IMR-90 (cell line): ENCODE measurements around the gene MRPS33. TPM values are rescaled to one million over a fixed set of nuclear protein-coding genes. Genes with fewer than 3 reads are reported as not detected.

ENCODE experiments used
- ATAC-seq: fragments of 200-7000 bp; cut with Tn5 transposase; 2 replicates; pipeline ENCODE4 v1.9.1; 2020; ENCODE audit warnings: low read depth, mild to moderate bottlenecking, moderate library complexity
- BruUV-seq: library from RNA; stranded (reverse); fragments of 400-500 nt; replicated peaks from 2 replicates; lab custom pipeline; 2021; lab: Mats Ljungman, UMichigan
- CTCF ChIA-PET: fragments of 300-600 bp; formaldehyde crosslinking; extraction: SDS; loops from one replicate; lab custom pipeline; 2021; ENCODE audit warnings: antibody characterized with exemption; lab: Yijun Ruan, JAX
- POLR2A ChIA-PET: fragments of 300-600 bp; sonication (Branson Sonifier 250); formaldehyde crosslinking; loops from one replicate; lab custom pipeline; 2022; ENCODE audit warnings: antibody characterized with exemption; ENCODE audit not compliant: unreplicated experiment; lab: Charles Lee
- DNase-seq: peaks from one replicate; pipeline ENCODE4 v3.0.0; 2013
- H2AFZ ChIP-seq: replicated peaks from 2 replicates; pipeline ENCODE3; 2013; ENCODE audit warnings: low read length, mild to moderate bottlenecking; ENCODE audit not compliant: poor library complexity
- H2AK5ac ChIP-seq: 2 replicates; pipeline ENCODE4 v1.6.1; 2013; ENCODE audit warnings: low read depth, low read length, inconsistent platforms
- H2AK9ac ChIP-seq: replicated peaks from 2 replicates; pipeline ENCODE3; 2013; ENCODE audit warnings: mild to moderate bottlenecking, low read depth, low read length, moderate library complexity; ENCODE audit not compliant: poor library complexity
- H2BK120ac ChIP-seq: 2 replicates; pipeline ENCODE4 v1.6.1; 2013; ENCODE audit warnings: low read depth, low read length, inconsistent platforms
- H2BK15ac ChIP-seq: 3 replicates; pipeline ENCODE4 v1.6.1; 2013; ENCODE audit warnings: low read depth, low read length, inconsistent platforms
- H2BK20ac ChIP-seq: 2 replicates; pipeline ENCODE4 v1.6.1; 2013; ENCODE audit warnings: low read depth, mild to moderate bottlenecking, inconsistent platforms, low read length, moderate library complexity
- H2BK5ac ChIP-seq: 2 replicates; pipeline ENCODE4 v1.6.1; 2013; ENCODE audit warnings: mild to moderate bottlenecking, low read depth, low read length, inconsistent platforms; ENCODE audit not compliant: poor library complexity, severe bottlenecking
- H3K14ac ChIP-seq: replicated peaks from 2 replicates; pipeline ENCODE4 v1.6.1; 2013; ENCODE audit warnings: low read depth, low read length, inconsistent platforms
- H3K18ac ChIP-seq: 2 replicates; pipeline ENCODE4 v1.6.1; 2013; ENCODE audit warnings: low read depth, low read length, control low read depth
- H3K23ac ChIP-seq: 2 replicates; pipeline ENCODE4 v1.6.1; 2013; ENCODE audit warnings: low read depth, low read length, inconsistent platforms
- H3K27ac ChIP-seq: 2 replicates; pipeline ENCODE4 v1.5.1; 2013; ENCODE audit warnings: mild to moderate bottlenecking, control low read depth, low read length; ENCODE audit not compliant: insufficient read depth
- H3K27me3 ChIP-seq: 2 replicates; pipeline ENCODE4 v1.6.1; 2013; ENCODE audit warnings: low read length; ENCODE audit not compliant: control insufficient read depth, insufficient read depth
- H3K36me3 ChIP-seq: 2 replicates; pipeline ENCODE4 v1.6.1; 2013; ENCODE audit warnings: low read length, mixed read lengths; ENCODE audit not compliant: control insufficient read depth, insufficient read depth
- H3K4ac ChIP-seq: 2 replicates; pipeline ENCODE4 v1.6.1; 2013; ENCODE audit warnings: low read depth, low read length, inconsistent platforms
- H3K4me1 ChIP-seq: 2 replicates; pipeline ENCODE4 v1.6.1; 2013; ENCODE audit warnings: low read length, mixed read lengths; ENCODE audit not compliant: control insufficient read depth, insufficient read depth
- H3K4me2 ChIP-seq: 2 replicates; pipeline ENCODE4 v1.6.1; 2013; ENCODE audit warnings: low read depth, mild to moderate bottlenecking, control low read depth, low read length, moderate library complexity
- H3K4me3 ChIP-seq: 2 replicates; pipeline ENCODE4 v1.5.1; 2013; ENCODE audit warnings: low read depth, mild to moderate bottlenecking, control low read depth, low read length, moderate library complexity; ENCODE audit not compliant: insufficient read depth
- H3K56ac ChIP-seq: 2 replicates; pipeline ENCODE4 v1.6.1; 2013; ENCODE audit warnings: low read length, inconsistent platforms; ENCODE audit not compliant: insufficient read depth; ENCODE audit errors: extremely low read depth
- H3K79me1 ChIP-seq, 2 experiments: 2 replicates each; pipeline ENCODE4 v1.6.1; 2013; ENCODE audit warnings: low read length in 2 of 2, inconsistent platforms in 1 of 2, low read depth in 1 of 2
- H3K9ac ChIP-seq: 2 replicates; pipeline ENCODE4 v1.6.1; 2013; ENCODE audit warnings: low read depth, low read length, control low read depth
- H3K9me1 ChIP-seq: 2 replicates; pipeline ENCODE4 v1.6.1; 2013; ENCODE audit warnings: low read length, inconsistent platforms; ENCODE audit not compliant: insufficient read depth
- H3K9me3 ChIP-seq: 2 replicates; pipeline ENCODE4 v1.6.1; 2013; ENCODE audit warnings: low read length; ENCODE audit not compliant: control insufficient read depth, insufficient read depth
- H4K20me1 ChIP-seq: 2 replicates; pipeline ENCODE4 v1.6.1; 2013; ENCODE audit warnings: low read length, inconsistent platforms; ENCODE audit not compliant: insufficient read depth
- H4K5ac ChIP-seq: 2 replicates; pipeline ENCODE4 v1.6.1; 2013; ENCODE audit warnings: mild to moderate bottlenecking, low read depth, low read length, control low read depth
- H4K8ac ChIP-seq, 2 experiments: 2 replicates each; pipeline ENCODE4 v1.6.1; 2013; ENCODE audit warnings: low read depth in 2 of 2, low read length in 2 of 2, control low read depth in 1 of 2, inconsistent platforms in 1 of 2
- H4K91ac ChIP-seq: 2 replicates; pipeline ENCODE4 v1.6.1; 2013; ENCODE audit warnings: low read depth, low read length, inconsistent platforms; ENCODE audit not compliant: insufficient read depth
- BHLHE40 ChIP-seq: fragments of 150-350 bp; IDR thresholded peaks from 2 replicates; pipeline ENCODE4 v1.6.1; 2016; ENCODE audit warnings: mild to moderate bottlenecking, low read depth, low read length
- CHD1 ChIP-seq: IDR thresholded peaks from 2 replicates; pipeline ENCODE4 v1.6.1; 2012; ENCODE audit warnings: low read depth, low read length, improper control_type of control experiment
- CTCF ChIP-seq: conservative IDR thresholded peaks from 2 replicates; pipeline ENCODE4 v1.5.1; 2012; ENCODE audit warnings: mild to moderate bottlenecking, low read depth, low read length, improper control_type of control experiment
- ELK1 ChIP-seq: fragments of 150-350 bp; IDR thresholded peaks from 2 replicates; pipeline ENCODE4 v1.6.1; 2016; ENCODE audit warnings: low read depth, mild to moderate bottlenecking, low read length, moderate library complexity, borderline replicate concordance
- MAFK ChIP-seq: IDR thresholded peaks from 2 replicates; pipeline ENCODE4 v1.6.1; 2012; ENCODE audit warnings: low read depth, low read length, improper control_type of control experiment
- POLR2A ChIP-seq: IDR thresholded peaks from 2 replicates; pipeline ENCODE4 v1.6.1; 2012; ENCODE audit warnings: mild to moderate bottlenecking, low read depth, low read length
- RAD21 ChIP-seq: IDR thresholded peaks from 2 replicates; pipeline ENCODE4 v1.6.1; 2012; ENCODE audit warnings: low read length, improper control_type of control experiment
- SMC3 ChIP-seq: fragments of 150-350 bp; IDR thresholded peaks from 2 replicates; pipeline ENCODE4 v1.6.1; 2016; ENCODE audit warnings: low read depth, mild to moderate bottlenecking, antibody characterized with exemption, low read length, moderate library complexity
- USF2 ChIP-seq: fragments of 150-350 bp; IDR thresholded peaks from 2 replicates; pipeline ENCODE4 v1.6.1; 2017; ENCODE audit warnings: mild to moderate bottlenecking, antibody characterized with exemption, low read length, low read depth
- WGBS, 2 experiments: methylation state at CpG; one replicate each; pipeline versions ENCODE4 v1.1.5 to v1.1.7; 2013; ENCODE audit warnings: missing lambda C conversion rate in 2 of 2; ENCODE audit not compliant: insufficient read length in 1 of 2; ENCODE audit errors: extremely low coverage in 2 of 2; 5-methylcytosine and 5-hydroxymethylcytosine counted together
- dilution Hi-C: fragments of 300-500 bp; cut with HindIII; formaldehyde crosslinking; loops from one replicate; pipeline ENCODE4 v1.14.3; 2018; ENCODE audit warnings: low sequenced_read_pairs; ENCODE audit not compliant: unreplicated experiment
- in situ Hi-C: fragments of 300-500 bp; cut with MboI; formaldehyde crosslinking; loops from 3 replicates; pipeline ENCODE4 v1.14.3; 2019; ENCODE audit warnings: low sequenced_read_pairs, inconsistent platforms, mixed read lengths
- intact Hi-C: fragments of 100-400 bp; cut with micrococcal nuclease; formaldehyde crosslinking; loops from 2 replicates; pipeline ENCODE4 v1.10.0; 2022
- polyA plus RNA-seq, 3 experiments: library from polyadenylated mRNA; depleted of rRNA; stranded (reverse); fragments of >200 nt; gene quantifications; 2 replicates each; pipeline ENCODE4 v1.2.3, GENCODE V29; 2012; ENCODE audit warnings: low replicate concordance in 1 of 3
- total RNA-seq: library from RNA; depleted of rRNA; stranded (reverse); fragments of >200 nt; gene quantifications from 2 replicates; pipeline ENCODE4 v1.2.3, GENCODE V29; 2012

Gene MRPS33
- total and polyA plus RNA-seq, 2 of the 4 experiments (the other 2 are of a cell fraction): 14.5 to 33.8 TPM

GRCh38 chr7:140982508-140982907, 32.2 kb downstream of the MRPS33 start:
- H3K9me3 ChIP-seq: peaks cover 4% of the 10 kb centered on the region
- no peak overlapping the region for H2BK120ac ChIP-seq
- no peaks in the 10 kb centered on the region for H3K36me3 ChIP-seq
- H3K56ac ChIP-seq: no peak overlapping the region
- no peak overlapping the region for H3K18ac ChIP-seq
- H4K20me1 ChIP-seq: no peaks in the 10 kb centered on the region
- H3K9ac ChIP-seq: no peak overlapping the region
- H4K5ac ChIP-seq: no peak overlapping the region
- H3K27ac ChIP-seq: no peak overlapping the region
- no peak overlapping the region for H4K91ac ChIP-seq
- no peaks in the 10 kb centered on the region for H3K79me1 ChIP-seq
- H2AK5ac ChIP-seq: no peak overlapping the region
- no peak for ATAC-seq
- intact Hi-C loops: no loop called here
- no peak overlapping the region for H3K23ac ChIP-seq
- TF ChIP-seq BHLHE40: no peak
- no peak for TF ChIP-seq MAFK
- no peak for TF ChIP-seq USF2
- TF ChIP-seq CTCF: no peak
- TF ChIP-seq ELK1: no peak
- no peak for TF ChIP-seq SMC3
- no peak for TF ChIP-seq POLR2A
- no peak for TF ChIP-seq RAD21
- TF ChIP-seq CHD1: no peak
- WGBS, 2 experiments: no CpG with 5 or more reads among the region's 2 CpGs
- no peak overlapping the region for H2AK9ac ChIP-seq
- no peak overlapping the region for H3K4ac ChIP-seq
- H2BK15ac ChIP-seq: no peak overlapping the region
- H3K9me1 ChIP-seq: no peaks in the 10 kb centered on the region
- H3K4me3 ChIP-seq: no peak overlapping the region
- H3K14ac ChIP-seq: no peak overlapping the region
- no peak overlapping the region for H4K8ac ChIP-seq
- H3K27me3 ChIP-seq: no peaks in the 10 kb centered on the region
- ChIA-PET CTCF (interaction anchor here (1.4 kb wide), 1 partner anchor 11 kb away, joined by 3 read pairs; no protein-coding TSS in a partner anchor), POLR2A (no interaction called here)
- in situ Hi-C loops: no loop called here
- H3K4me1 ChIP-seq: no peaks in the 10 kb centered on the region
- no TSS peak for BruUV-seq
- no peak overlapping the region for H3K4me2 ChIP-seq
- no peak overlapping the region for H2BK20ac ChIP-seq
- no peak overlapping the region for H2AFZ ChIP-seq
- dilution Hi-C loops: no loop called here
- no peak overlapping the region for H2BK5ac ChIP-seq
- DNase-seq: no peak
